ENCODE data around the gene AP1B1.
"Not testable (repeated sequence)": the region's sequence is repeated elsewhere in the genome, so short reads cannot be mapped to it uniquely, and the experiment has no call there.

The AP1B1 gene

DNA sequence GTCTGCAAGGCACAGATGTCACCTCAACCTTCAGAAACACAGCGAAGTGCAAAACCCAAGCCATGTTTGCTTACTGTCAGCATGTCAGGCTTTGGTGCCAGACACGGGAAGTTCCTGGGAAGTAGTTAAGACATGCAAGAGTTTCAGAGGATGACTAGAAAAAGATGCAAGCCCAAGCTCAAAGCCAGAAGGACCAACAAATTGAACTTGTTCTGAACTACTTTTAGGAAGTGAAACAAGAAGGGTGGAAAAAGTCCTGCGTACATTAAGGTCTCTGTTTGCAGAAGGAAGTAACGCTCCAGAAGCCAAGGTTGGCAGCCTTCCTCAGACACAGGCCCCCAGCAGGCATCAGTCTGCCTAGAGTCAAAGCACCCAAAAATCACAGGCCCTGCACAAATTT lies 2.6 kb downstream of the AP1B1 start:
- no peak for DNase-seq

DNA sequence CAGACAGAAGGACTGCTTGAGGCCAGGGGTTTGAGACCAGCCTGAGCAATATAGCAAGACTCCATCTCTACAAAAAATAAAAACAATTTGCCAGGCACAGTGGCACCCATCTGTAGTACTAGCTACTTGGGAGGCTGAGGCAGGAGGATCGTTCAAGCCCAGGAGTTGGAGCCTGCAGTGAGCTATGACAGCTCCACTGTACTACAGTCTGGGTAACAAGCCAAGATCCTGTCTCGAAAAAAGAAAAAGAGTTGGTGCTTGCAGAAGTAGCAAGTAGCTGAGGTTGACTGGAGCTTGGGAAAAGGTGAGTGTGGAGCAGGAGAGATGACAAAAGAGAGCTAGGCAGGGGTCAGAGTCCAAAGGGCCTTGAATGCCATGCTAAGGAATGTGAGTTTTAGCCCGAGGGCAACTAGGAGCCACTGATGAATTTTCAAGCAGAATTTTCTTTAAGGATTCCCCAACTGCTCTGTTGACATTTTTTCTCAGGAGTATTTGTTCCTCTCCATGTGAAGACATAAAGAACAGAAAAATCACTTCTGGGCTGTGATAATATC lies 3.1 kb downstream of the AP1B1 start:
- no peak for DNase-seq

DNA sequence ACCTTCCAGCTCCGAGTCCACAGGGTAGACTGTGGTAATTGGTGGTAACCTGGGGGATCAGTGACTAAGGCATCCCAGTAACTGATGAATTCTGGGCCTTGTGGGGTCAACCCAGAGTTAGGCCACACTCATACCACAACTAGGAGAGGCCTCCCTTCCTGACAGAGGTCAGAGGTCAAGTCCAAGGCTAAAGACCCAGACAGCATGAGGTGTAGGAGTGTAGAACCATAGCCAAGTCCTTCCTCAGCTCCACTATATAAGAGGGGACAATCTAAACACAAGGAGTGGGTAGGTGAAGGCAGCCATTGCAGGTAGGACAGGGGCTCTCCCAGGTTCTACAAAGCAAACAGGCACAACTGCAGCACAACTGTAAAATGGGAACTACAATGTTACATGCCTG lies 4.6 kb downstream of the AP1B1 start:
- no peak for DNase-seq

DNA sequence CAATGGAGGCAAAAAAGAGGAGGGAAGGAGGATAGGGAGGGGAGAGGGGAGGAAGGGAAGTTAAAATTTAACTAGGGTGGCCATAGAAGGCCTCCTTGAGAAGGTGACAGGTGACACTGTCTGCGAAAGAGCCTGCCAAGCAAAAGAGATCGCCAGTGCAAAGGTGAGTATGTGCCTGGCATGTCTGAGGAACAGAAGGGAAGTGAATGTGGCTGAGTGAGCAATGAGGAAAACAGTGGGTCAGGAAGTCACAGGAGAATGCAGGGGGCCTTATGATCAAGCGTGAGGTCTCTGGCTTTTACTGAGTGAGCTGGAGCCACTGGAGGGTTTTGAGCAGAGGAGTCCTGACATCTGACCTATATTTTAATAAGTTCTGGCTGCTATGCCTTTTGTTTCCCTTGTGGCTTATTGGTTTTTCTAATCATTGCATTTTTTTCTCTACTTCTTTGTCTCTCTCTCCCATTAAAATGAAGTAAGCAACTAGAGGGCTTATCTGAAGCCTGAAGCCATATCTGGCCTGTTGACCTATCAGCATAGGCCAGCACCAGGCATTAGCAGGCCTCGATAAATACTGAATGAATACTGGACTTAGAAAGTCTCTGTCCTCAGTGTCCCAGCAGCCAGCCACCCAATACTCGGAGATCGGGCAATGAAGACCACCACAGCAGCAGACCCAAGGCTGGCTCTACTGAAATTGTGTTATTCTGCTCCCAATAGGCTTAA lies 5.6 kb downstream of the AP1B1 start:
- peak; percentile 19 for DNase-seq

DNA sequence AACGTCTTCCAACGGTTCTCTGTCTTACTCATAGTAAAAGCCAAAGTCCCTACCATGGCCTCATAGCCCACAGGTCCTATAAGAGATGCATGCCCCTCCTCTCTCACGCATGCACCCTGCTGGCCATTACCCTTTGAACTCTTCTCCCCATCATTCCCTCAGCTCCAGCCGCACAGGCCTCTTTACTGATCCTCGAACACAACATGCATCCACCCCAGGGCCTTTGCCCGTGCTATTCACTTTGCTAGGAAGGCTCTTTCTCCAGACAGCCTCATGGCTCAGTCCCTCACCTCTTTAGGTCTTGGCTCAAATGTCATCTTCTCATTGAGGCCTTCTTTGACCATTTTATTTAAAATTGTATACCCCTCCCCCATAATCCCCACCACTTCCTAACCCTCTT lies 7.5 kb downstream of the AP1B1 start:
- no peak for DNase-seq

DNA sequence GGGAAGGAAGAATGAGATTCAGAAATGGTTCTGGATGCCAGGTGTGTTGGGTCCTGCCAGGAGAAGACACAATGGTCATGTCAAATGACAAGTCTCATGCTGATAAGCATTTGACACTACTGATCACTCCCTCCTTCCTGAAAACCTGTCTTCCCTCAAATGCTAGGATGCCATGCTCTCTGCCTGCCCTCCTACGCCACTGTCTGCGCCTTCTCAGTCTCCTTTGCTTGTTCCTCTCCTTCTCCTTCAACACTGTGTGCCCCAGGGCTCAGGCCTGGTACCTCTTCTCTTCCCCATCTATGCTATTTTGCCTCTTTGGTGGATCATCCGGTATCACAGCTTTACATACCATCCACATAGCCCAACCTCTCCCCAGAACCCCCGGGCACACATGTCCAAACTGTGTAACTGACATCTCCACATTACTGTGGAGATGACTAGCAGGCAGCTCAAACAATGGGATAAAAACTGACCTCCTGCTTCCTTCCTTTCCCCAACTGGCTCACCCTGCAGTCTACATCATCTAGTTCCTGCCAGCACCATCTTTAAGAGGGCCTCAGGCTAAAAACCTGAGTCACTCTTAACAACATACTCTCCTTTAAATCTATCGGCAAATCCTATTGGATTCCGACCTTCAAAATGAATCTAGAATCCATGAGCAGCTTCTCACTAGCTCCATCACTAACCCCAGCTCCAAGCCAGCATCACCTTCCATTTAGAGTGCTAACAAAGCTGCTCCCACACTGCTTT lies 8.2 kb downstream of the AP1B1 start:
- DNase-seq = no peak

DNA sequence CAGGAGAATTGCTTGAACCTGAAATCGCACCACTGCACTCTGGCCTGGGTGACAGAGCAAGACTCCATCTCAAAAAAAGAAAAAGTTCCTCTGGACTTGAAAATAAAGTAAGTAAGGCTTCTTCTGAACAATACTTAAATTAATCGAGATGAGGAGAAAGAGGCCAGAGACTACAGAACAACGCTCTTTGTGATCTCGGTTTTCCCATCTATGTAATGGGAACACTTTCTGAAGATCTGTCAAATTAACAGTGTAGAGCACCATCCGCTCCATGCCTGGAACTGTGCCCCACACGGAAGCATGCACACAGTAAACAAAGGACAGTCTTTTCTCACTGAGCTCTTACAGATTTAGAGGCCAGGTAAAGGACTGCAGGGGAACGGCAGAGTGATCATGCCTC lies 9.1 kb downstream of the AP1B1 start:
- no peak for DNase-seq

DNA sequence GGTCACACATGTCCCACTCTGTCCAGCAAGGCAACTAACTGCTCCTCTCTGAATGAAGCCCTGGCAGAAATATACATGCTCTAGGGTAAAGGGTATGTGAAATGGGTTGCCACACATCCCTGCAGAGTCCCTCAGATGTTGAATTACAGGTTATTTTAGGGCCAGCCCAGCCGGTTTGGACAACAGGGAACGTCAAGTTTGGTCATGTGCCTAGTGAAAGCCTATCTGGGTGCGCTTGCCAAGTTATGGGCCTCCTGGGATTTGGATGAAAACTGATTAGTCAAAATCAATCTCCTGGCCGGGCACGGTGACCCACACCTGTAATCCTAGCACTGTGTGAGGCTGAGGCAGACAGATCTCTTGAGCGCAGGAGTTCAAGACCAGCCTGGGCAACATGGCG lies 10.4 kb downstream of the AP1B1 start:
- no peak for DNase-seq

DNA sequence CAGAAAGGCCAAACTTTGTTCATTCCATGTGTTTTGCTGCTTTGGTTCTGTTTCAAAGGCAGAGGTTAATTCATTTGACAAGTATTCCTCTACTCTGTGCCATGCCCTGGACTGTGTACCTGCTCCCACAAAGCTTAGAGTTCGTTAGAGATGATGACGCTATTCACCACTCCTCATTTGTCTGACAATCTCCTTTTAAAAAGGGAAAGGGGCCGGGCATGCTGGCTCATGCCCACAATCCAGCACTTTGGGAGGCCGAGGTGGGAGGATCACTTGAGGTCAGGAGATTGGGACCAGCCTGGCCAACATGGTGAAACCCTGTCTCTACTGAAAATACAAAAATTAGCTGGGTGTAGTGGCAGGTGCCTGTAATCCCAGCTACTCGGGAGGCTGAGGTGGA lies 11.7 kb downstream of the AP1B1 start:
- not testable (repeated sequence) for DNase-seq

DNA sequence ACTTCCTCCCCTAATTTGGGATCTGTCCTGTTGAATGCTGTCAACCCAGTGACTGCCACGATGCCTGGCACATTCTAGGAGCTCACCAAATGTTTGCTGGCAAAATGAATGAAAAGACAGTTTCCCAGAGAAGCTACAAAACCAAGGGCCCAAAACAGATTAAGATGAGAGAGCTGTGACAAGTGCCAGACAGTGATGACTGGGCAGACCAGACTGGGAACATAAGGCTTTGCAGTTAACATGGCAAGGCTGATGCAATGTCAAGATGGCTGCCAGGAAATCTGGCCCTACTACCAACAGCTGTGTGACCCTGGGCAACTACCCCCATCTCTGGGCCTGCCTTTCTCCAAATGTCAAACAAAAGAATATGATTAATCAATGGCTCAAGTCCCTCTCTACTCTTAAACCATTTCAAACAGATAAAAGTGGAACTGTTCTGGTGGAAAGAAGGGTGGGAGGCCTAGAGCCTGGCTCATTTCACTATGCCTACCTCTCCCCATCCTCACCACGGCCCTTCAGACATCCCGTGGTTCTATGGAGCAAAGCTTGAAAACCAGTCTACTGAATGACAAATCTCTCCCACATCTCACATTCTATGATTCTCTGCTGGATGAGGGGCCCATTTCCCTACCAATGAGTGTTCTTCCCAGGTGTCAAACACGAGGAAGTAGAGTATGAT lies 12.8 kb downstream of the AP1B1 start:
- no peak for DNase-seq

DNA sequence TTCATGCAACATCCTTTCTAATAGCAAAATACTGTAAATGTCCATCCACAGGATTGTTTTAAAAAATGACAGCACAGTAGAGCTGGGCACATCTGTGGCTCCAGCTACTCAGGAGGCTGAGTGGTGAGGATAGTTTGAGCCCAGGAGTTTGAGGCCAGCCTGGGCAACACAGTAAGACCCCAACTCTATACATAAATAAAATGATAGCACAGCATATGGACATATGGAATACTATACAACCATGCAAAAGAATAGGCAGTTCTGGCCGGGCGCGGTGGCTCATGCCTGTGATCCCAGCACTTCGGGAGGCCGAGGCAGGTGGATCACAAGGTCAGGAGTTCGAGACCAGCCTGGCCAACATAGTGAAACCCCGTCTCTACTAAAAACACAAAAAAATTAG lies 13.6 kb downstream of the AP1B1 start:
- not testable (repeated sequence) for DNase-seq

DNA sequence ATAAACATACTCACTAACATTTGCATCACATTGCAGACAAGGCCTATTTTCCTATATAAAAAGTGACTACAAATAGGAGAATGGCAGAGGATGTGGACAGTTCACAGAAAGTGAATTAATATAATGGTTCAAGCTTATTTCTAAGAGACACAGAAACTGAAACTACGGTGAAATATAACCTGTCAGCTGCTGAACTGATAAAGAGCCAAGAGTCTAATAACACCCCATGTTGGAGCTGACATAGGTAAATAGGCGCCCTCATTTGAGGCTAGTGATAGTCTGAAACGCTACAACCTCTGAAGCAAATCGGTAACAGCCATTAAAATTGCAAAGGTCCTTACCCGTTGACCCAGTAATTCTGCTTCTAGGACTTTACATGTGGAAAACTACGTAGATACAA lies 14.0 kb downstream of the AP1B1 start:
- no peak for DNase-seq

DNA sequence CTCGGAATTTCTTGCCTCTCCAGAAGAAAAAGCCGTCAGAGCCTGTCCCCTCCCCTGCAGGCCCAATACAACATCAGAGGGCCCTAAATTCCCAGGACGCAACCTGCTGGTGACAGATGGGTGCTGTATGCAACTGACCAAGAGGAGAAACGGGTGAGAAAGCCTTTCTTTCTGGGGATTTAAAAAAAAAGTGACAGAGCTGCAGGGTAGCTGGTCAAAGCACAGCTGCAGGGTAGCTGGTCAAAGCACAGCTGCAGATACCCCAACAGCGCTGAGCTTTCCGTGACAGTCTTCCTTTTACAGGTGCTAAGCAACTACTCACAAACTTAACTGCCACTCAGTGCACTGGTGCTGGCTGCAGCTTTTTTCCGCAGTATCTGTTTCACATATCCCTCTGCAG lies 17.8 kb downstream of the AP1B1 start:
- no peak for DNase-seq

DNA sequence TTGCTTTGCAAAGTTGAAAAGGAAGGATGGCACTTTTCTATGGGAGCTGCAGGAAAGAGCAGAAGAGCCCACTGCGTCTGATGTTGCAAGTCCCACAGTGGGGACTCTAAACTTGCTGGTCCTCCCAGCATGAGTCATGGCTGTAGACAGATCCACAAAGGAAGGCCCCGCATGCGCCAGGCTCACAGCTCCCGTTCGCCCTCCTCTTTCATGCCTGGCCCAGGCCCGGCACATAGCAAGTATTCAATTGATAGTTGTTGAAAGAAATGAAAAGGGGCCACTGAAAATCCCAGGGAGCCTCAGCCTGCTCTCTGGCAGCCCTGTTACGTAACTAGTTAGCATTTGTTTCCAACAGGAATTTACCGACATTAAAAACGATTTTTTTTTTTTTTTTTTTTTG lies 18.9 kb downstream of the AP1B1 start:
- peak; percentile 59 for DNase-seq

DNA sequence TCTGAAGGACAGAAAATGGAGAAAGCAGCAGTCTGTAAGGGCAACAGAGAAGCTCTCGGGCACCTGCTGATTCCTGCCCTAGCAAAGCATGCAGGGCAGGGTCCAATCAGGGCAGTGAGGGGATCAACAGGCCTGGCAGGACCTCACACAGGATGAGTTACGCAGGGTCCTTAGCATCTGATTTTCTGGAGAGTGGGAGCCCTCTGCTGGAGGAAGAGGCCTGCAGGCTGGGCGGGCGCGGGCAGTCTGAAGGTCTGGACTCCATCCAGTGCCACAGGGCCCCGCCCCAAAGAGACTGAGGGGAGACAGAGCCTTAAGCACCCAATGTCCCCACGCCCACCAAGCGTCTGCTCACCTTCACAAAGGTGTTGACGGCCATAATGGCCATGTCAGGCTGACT lies 28.9 kb downstream of the AP1B1 start:
- DNase-seq = peak; percentile 56

DNA sequence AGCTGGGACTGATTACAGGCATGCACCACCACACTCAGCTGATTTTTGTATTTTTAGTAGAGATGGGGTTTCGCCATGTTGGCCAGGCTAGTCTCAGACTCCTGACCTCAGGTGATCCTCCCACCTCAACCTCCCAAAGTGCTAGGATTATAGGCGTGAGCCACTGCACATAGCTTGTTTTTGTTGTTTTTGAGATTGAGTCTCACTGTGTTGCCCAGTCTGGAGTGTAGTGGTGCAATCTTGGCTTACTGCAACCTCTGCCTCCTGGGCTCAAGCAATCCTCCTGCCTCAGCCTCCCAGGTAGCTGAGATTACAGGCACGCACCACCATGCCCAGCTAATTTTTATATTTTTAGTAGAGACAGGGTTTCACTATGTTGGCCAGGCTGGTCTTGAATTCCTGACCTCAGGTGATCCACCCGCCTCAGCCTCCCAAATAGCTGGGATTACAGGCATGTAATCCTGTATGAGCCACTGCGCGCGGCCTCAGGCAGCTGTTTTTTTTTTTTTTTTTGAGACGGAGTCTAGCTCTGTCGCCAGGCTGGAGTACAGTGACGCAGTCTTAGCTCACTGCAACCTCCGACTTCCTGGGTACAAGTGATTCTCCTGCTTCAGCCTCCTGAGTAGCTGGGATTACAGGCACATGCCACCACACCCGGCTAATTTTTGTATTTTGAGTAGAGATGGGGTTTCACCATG lies 31.0 kb downstream of the AP1B1 start:
- not testable (repeated sequence) for DNase-seq

DNA sequence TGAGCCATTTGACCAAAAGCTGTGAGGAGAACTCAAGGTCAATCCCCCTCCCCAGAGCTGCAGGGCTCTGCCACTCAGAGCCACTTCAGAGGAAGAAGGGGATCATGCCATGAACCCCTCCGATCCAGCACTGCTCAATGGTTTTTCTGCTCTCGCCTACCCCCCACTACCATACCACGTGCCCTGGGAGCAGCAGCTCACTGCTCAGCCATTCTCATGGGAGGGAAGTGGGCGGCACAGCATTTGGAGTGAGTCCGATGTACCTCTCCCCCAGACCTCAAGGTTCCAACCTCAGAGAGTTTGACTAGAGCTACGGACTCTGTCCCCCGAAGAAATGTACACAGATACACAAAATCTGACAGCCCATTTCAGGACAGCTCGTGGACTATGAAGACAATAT lies 34.5 kb downstream of the AP1B1 start:
- no peak for DNase-seq

DNA sequence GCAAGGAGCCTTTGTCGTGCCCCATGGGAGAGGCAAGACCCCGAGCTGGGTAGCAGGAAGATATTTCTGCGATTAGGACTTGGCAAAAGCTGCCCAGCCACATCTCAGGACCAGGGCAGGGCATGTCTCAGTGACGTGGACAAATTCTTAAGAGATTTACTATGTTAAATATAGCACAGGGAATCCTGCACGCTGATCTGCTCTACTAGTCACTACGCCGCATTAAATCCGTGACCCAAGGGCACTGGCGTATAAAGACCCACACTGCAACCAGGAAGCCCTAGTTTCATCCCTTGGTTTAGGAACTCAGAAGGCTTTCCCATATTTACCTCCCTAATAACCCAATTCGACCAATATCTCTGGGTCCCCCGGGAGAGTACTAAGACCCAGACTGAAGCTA lies 35.1 kb downstream of the AP1B1 start:
- DNase-seq = no peak

DNA sequence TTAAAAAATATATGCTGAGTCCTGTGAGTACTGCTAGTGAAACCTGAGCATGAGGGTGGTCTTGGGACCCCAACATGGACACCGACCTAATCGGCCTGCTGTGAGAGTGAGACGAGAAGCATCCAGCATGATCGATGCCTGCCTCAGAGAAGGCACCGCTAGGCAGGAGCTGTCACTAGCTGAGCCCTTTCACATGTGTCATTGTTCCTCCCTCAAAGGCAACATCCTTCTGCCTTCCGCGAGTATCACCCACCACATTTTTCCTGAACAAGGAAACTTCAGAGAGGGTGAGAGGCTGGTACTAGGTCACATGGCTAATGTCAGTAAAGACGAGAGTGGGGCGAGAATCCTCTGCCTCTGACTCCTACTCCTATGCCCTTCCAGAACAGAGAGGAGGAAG lies 35.6 kb downstream of the AP1B1 start:
- no peak for DNase-seq

DNA sequence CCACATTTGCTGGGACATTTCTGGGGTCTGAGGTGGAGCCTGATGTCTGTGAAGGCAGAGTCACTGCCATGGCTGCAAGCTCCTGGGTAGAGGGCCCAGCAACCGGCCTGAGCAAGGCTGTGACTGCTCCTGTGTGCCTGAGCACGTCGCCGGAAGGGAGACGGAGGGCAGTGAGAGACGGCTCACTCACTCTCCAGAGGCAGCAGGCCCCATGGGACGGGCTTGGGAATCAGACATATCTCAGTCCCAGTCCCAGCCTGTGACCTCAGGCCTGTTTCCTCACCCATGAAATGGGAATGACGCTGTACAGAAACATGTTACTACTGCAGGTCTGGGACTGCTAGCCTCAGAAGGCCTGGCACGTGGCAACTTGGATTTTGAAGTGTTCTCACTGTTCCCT lies 36.5 kb downstream of the AP1B1 start:
- no peak for DNase-seq

DNA sequence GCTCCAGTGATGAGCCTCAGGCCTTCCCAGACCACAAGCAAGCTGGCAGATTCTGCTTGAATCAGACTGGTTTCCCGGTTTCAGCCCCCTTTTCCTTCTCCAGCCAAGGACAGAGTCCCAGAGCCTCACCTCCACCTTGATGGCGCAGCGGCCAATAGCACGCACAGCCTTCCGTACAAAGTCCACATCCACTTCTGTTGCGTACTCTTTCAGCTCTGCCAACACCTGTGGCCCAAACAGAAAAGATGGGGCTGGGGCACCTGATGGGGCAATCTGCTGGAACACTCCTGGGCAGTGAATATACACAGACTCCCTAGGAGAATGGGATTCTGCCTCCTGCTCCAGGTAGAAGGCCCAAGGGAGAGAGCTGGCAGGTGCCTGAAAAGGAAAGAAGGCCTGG lies 37.3 kb downstream of the AP1B1 start:
- DNase-seq = no peak

DNA sequence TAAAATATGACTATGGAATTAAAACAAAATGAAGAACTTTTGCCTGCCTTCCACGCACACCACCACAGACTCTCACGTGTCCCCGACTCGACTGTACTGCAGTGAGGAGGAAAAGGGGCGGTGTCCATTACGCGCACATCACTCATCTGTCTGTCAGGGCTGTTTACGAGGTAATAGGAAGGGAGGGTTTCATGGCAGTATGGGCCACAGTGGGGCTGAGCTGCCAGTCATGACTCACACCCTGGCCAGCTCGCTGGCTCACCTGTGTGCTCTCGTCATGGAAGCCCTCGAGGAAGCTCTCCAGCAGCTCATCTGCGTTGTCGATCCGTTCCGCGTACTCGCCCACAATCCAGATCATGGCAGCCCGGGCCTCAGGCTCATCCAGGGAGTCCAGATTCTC lies 39.4 kb downstream of the AP1B1 start:
- no peak for DNase-seq

DNA sequence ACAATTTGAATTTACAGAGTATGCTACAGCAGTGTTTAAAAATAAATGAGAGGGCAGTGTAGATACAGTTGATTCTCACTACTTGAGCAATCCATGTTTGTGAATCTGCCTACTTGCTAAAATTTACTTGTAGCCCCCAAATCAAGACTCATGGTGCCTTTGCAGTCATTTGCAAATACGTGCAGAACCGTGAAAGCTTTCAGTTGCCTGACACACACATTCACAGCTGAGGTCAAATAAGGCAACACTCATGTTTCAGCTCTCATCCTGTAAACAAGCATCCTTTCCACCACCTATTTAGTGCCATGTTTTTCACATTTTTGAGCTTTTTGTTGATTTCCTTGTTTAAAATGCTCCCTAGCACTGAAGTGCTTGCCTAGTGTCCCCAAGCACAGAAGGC lies 40.3 kb downstream of the AP1B1 start:
- no peak for DNase-seq
